Heart left ventricle (tissue), 16 donors: ENCODE data around the gene KCNA2. TPM values are rescaled to one million over a fixed set of nuclear protein-coding genes. Genes with fewer than 3 reads are reported as not detected.

Experiments
- ATAC-seq, 4 donors: fragments of 200-7000 bp; cut with Tn5 transposase; one replicate each; pipeline ENCODE4 v1.9.1; 2020 to 2022; ENCODE audit warnings: moderate library complexity in 4 of 4, mild to moderate bottlenecking in 3 of 4, moderate number of reproducible peaks in 1 of 4
- DNase-seq, 5 donors: peaks; one replicate each; pipeline ENCODE4 v3.0.0-alpha.2; 2020
- H3K27ac ChIP-seq, 12 donors: fragments of 200-600 bp; sonication (generic) in 4 of 12; one replicate each; pipeline versions ENCODE4 v1.5.0 to v1.8.0; 2016 to 2022; ENCODE audit warnings: mild to moderate bottlenecking in 2 of 12
- H3K27me3 ChIP-seq, 9 donors: fragments of 200-600 bp; sonication (generic) in 2 of 9; one replicate each; pipeline versions ENCODE4 v1.5.1 to v1.8.0; 2016 to 2022; ENCODE audit warnings: mild to moderate bottlenecking in 3 of 9
- H3K36me3 ChIP-seq, 9 donors: fragments of 200-600 bp; sonication (generic) in 2 of 9; one replicate each; pipeline versions ENCODE4 v1.5.0 to v1.8.0; 2018 to 2022; ENCODE audit warnings: mild to moderate bottlenecking in 2 of 9
- H3K4me1 ChIP-seq, 12 donors: fragments of 200-600 bp; sonication (generic) in 4 of 12; one replicate each; pipeline versions ENCODE4 v1.5.0 to v1.8.0; 2016 to 2022; ENCODE audit warnings: mild to moderate bottlenecking in 3 of 12
- H3K4me3 ChIP-seq, 12 donors: fragments of 200-600 bp; sonication (generic) in 4 of 12; one replicate each; pipeline versions ENCODE4 v1.5.0 to v1.8.0; 2017 to 2022; ENCODE audit warnings: mild to moderate bottlenecking in 9 of 12, moderate library complexity in 4 of 12
- H3K9me3 ChIP-seq, 12 donors: fragments of 200-600 bp; sonication (generic) in 4 of 12; one replicate each; pipeline versions ENCODE4 v1.5.0 to v1.8.0; 2016 to 2022; ENCODE audit warnings: mild to moderate bottlenecking in 1 of 12
- CTCF ChIP-seq, 12 donors: fragments of 200-600 bp; sonication (generic) in 4 of 12; IDR thresholded peaks; one replicate each; pipeline versions ENCODE4 v1.5.0 to v1.8.0; 2018 to 2022; ENCODE audit warnings: antibody characterized with exemption in 12 of 12, mild to moderate bottlenecking in 5 of 12
- POLR2A ChIP-seq, 2 donors: fragments of 450-650 bp; IDR thresholded peaks; one replicate each; pipeline ENCODE4 v1.6.1; 2017; ENCODE audit warnings: antibody characterized with exemption in 2 of 2, mild to moderate bottlenecking in 2 of 2, moderate library complexity in 2 of 2
- WGBS, 4 donors: extraction: QIAGEN DNeasy Blood & Tissue Kit in 2 of 4; methylation state at CpG; one replicate each; pipeline versions ENCODE4 v1.1.5 to v1.1.7; 2013 to 2018; 5-methylcytosine and 5-hydroxymethylcytosine counted together
- intact Hi-C, 10 donors: fragments of 100-400 bp; cut with DNase I; formaldehyde crosslinking; loops; one replicate each; pipeline versions ENCODE4 v1.11.1 to v1.14.2; 2022
- polyA plus RNA-seq, 2 donors: library from polyadenylated mRNA; stranded (reverse); fragments of 200-250 nt; gene quantifications; one replicate each; pipeline ENCODE4 v1.2.3, GENCODE V29; 2013
- total RNA-seq, 9 donors: library from RNA; depleted of rRNA in 2 of 9; stranded (reverse); fragments of >200 nt in 2 of 9; fragmentation: NEBNext Ultra II Directional in 3 of 9; extraction: Animal tissue kit (Norgen Biotek cat#: 25700) in 3 of 9; gene quantifications; one replicate each; pipeline versions ENCODE4 v1.1.0 to v1.2.4, GENCODE V29; 2016 to 2023
- donor health status: ischemic (EF 13 %, LVEDD 7.1; RV severe dilation, severe dysfunction).
- donor health status: healthy with polysubstance abuse.
- donor health status: DM: no; HTN: yes; CAD: no.
- donor health status: DM: no; HTN: no; CAD: no.
- donor health status: ischemic (EF 25% LVEDD 6.9; RV normal size, moderate dysfunction).
- donor health status: ischemic (EF 25% LVEDD 5.7; RV mildly dilated, moderate dysfunction).
- donor health status: healthy.
- donor health status: DM: yes; HTN: yes; CAD: no.
- donor health status: ischemic (EF 35%, LVEDD 5.7; RV mildly dilated, moderate dysfunction).
- donor health status: nonischemic (EF 11% LVEDD 7.7; RV severe dilation, severe dysfunction).
- donor health status: DM: yes; HTN: yes; CAD: no.
- donor health status: PGD.
- donor health status: ischemic (EF 29% LVEDD 5.4; RV normal size, mild dysfunction).
- donor health status: nonischemic (EF 23%, LVEDD 6.1; RV moderate dilation, normal function).

Gene KCNA2
- total and polyA plus RNA-seq, 11 donors: 0.08 to 1.6 (median 0.78) TPM

- intact Hi-C loops: no loop called here
- H3K9me3 ChIP-seq: no peaks in the 10 kb centered on the region
- H3K4me3 ChIP-seq: no peak overlapping the region
- H3K27me3 ChIP-seq: peaks cover 0 to 24% (median 12%) of the 10 kb centered on the region in 9 donors
- 59 to 73% (median 64%) methylated on average over 4 of the region's 4 CpGs for whole genome bisulfite sequencing, 4 donors
- no peak for DNase-seq
- no peak for ATAC-seq
- no peaks in the 10 kb centered on the region for H3K36me3 ChIP-seq
- H3K4me1 ChIP-seq: no peaks in the 10 kb centered on the region
- H3K27ac ChIP-seq: no peak overlapping the region
- TF ChIP-seq POLR2A (IDR thresholded peaks at IDR 0.05) (no peak), CTCF (IDR thresholded peaks at IDR 0.05) (no peak)
Observed at GRCh38 chr1:110570901-110571300, 35.3 kb downstream of the KCNA2 start.

- intact Hi-C loops: no loop called here
- Histone ChIP-seq H3K27me3 (peaks cover 0 to 24% (median 12%) of the 10 kb centered on the region in 9 donors), H3K4me3 (no peak overlapping the region), H3K36me3 (no peaks in the 10 kb centered on the region), H3K27ac (no peak overlapping the region), H3K4me1 (no peaks in the 10 kb centered on the region), H3K9me3 (no peaks in the 10 kb centered on the region)
- DNase-seq: no peak
- WGBS, 4 donors: 20 to 45% (median 30%) methylated on average over 3 of the region's 3 CpGs
- ATAC-seq: no peak
- TF ChIP-seq CTCF (IDR thresholded peaks at IDR 0.05) (no peak), POLR2A (IDR thresholded peaks at IDR 0.05) (no peak)
Observed at GRCh38 chr1:110570307-110570706, 35.9 kb downstream of the KCNA2 start.

GRCh38 chr1:110566836-110567235 lies 39.3 kb downstream of the KCNA2 start:
- intact Hi-C loops: no loop called here
- no peak for TF ChIP-seq CTCF (IDR thresholded peaks at IDR 0.05)
- TF ChIP-seq POLR2A (IDR thresholded peaks at IDR 0.05): no peak
- Histone ChIP-seq H3K4me1 (no peaks in the 10 kb centered on the region), H3K27me3 (peaks cover 0 to 24% (median 9%) of the 10 kb centered on the region in 9 donors), H3K4me3 (no peak overlapping the region), H3K9me3 (no peaks in the 10 kb centered on the region), H3K36me3 (no peaks in the 10 kb centered on the region), H3K27ac (no peak overlapping the region)
- WGBS, 4 donors: 68 to 82% (median 79%) methylated on average over 3 of the region's 3 CpGs
- ATAC-seq (no peak), DNase-seq (no peak)

GRCh38 chr1:110565565-110565964 lies 40.6 kb downstream of the KCNA2 start:
- H3K9me3 ChIP-seq: no peaks in the 10 kb centered on the region
- 66 to 77% (median 70%) methylated on average over 1 of the region's 1 CpG for WGBS, 4 donors
- no peaks in the 10 kb centered on the region for H3K4me1 ChIP-seq
- ATAC-seq (no peak), DNase-seq (no peak)
- intact Hi-C loops: no loop called here
- no peak for TF ChIP-seq CTCF (IDR thresholded peaks at IDR 0.05)
- TF ChIP-seq POLR2A (IDR thresholded peaks at IDR 0.05): no peak
- no peak overlapping the region for H3K27ac ChIP-seq
- no peaks in the 10 kb centered on the region for H3K36me3 ChIP-seq
- no peak overlapping the region for H3K4me3 ChIP-seq
- peaks cover 0 to 20% (median 0%) of the 10 kb centered on the region in 9 donors for H3K27me3 ChIP-seq
